A673 (cell line): ENCODE data around the gene GSDMA.

Experiments
- EZH2 ChIP-seq: fragments of 200-600 bp; sonication (generic); IDR thresholded peaks from 2 replicates; pipeline ENCODE4 v1.6.1; 2017; ENCODE audit warnings: borderline replicate concordance, low read depth, mild to moderate bottlenecking, mixed read lengths, antibody characterized with exemption, low read length; ENCODE audit not compliant: poor library complexity, severe bottlenecking
- TF ChIP-seq, protein P1 (sequence below): fragments of 300-800, 200-600 bp; sonication (generic); conservative IDR thresholded peaks from 2 replicates; pipeline ENCODE4 v1.5.1; 2017; ENCODE audit warnings: low read depth, mild to moderate bottlenecking, antibody characterized with exemption, low read length, moderate library complexity, mixed read lengths

DNA sequence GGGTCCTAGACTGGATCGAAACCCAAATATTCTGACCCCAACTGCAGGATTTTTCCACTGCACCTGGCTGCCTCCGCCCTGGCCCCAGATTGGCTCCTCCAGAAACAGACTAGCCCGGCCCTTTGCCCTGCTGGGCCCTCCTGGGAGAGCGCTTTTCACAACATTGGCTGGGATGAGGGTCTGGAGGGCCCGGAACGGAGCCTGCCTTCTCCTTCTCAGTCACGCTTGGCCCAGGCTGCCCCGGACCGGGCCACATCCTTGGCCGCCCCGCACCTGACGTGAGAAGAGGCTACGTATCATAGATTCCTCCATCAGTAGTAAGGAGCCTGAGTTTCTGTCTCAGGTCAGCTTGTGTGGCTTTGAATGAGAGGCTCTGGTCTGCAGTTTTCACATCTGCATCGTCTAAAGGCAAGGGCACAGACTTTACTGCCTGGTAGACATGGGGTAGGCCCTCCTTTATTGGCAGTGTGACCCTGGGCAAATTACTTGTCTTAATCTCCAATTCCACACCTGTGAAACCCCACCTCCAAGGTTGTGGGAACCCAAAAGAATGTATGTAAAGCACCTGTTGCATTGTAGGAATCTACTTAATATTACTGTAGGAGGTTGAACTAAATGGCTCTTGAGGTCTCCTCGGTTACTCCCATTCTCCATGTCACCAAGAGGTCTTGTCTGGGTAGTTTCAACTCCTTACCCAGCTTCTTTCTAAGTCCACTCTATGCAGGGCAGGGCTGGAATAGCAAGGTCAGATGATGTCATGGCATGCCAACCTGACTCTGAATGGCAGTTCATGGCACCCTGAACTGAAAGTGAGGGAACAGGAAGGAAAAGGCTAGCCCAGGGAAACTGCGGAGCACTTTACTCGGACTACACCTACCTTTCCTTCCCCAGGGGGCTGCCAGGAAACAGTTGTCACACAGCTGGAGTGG lies 34.6 kb upstream of the GSDMA start:
- TF ChIP-seq, protein P1, sequence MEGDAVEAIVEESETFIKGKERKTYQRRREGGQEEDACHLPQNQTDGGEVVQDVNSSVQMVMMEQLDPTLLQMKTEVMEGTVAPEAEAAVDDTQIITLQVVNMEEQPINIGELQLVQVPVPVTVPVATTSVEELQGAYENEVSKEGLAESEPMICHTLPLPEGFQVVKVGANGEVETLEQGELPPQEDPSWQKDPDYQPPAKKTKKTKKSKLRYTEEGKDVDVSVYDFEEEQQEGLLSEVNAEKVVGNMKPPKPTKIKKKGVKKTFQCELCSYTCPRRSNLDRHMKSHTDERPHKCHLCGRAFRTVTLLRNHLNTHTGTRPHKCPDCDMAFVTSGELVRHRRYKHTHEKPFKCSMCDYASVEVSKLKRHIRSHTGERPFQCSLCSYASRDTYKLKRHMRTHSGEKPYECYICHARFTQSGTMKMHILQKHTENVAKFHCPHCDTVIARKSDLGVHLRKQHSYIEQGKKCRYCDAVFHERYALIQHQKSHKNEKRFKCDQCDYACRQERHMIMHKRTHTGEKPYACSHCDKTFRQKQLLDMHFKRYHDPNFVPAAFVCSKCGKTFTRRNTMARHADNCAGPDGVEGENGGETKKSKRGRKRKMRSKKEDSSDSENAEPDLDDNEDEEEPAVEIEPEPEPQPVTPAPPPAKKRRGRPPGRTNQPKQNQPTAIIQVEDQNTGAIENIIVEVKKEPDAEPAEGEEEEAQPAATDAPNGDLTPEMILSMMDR = no peak
- no peak for TF ChIP-seq EZH2
